Measurements from ENCODE around the gene FBXO31. TPM values are rescaled to one million over a fixed set of nuclear protein-coding genes. Genes with fewer than 3 reads are reported as not detected.

Gene FBXO31
- polyA plus RNA-seq (ENCODE audit: insufficient read length) = 29.3 TPM

- DNase-seq = peak; percentile 92
Observed at GRCh38 chr16:87383505-87384161, at the start of gene FBXO31. TSS of gene FBXO31 (minus strand) at chr16:87383776. CDS start at chr16:87383744, 32 bp downstream.

- no peak for DNase-seq
Observed at GRCh38 chr16:87432330-87432915, 48.8 kb upstream of the FBXO31 start.

GRCh38 chr16:87431926-87432325, 48.4 kb upstream of the FBXO31 start:
- no peak for DNase-seq

GRCh38 chr16:87426423-87427215, 43.0 kb upstream of the FBXO31 start:
- no peak for DNase-seq

GRCh38 chr16:87425941-87426340, 42.4 kb upstream of the FBXO31 start:
- no peak for DNase-seq

GRCh38 chr16:87424266-87424665, 40.7 kb upstream of the FBXO31 start:
- no peak for DNase-seq

- DNase-seq = no peak
Observed at GRCh38 chr16:87423429-87423828, 39.9 kb upstream of the FBXO31 start.

GRCh38 chr16:87422106-87422505, 38.5 kb upstream of the FBXO31 start:
- no peak for DNase-seq

GRCh38 chr16:87421003-87421912, 37.7 kb upstream of the FBXO31 start:
- no peak for DNase-seq

- DNase-seq = peak; percentile 58
Observed at GRCh38 chr16:87420026-87421002, 36.7 kb upstream of the FBXO31 start.

GRCh38 chr16:87418644-87419043, 35.1 kb upstream of the FBXO31 start:
- no peak for DNase-seq

GRCh38 chr16:87418216-87418615, 34.6 kb upstream of the FBXO31 start:
- no peak for DNase-seq

- DNase-seq = no peak
Observed at GRCh38 chr16:87417528-87417910, 33.9 kb upstream of the FBXO31 start.

GRCh38 chr16:87416826-87417527, 33.4 kb upstream of the FBXO31 start:
- DNase-seq = peak; percentile 28

- DNase-seq = no peak
Observed at GRCh38 chr16:87415441-87415840, 31.9 kb upstream of the FBXO31 start.

GRCh38 chr16:87414251-87414680, 30.7 kb upstream of the FBXO31 start:
- DNase-seq = no peak

- DNase-seq = no peak
Observed at GRCh38 chr16:87412996-87413421, 29.4 kb upstream of the FBXO31 start.

GRCh38 chr16:87412371-87412995, 28.9 kb upstream of the FBXO31 start:
- DNase-seq = no peak

- DNase-seq = no peak
Observed at GRCh38 chr16:87411375-87412271, 28.0 kb upstream of the FBXO31 start.

All from hindlimb muscle (tissue), 1 donor.